Upper lobe of left lung (tissue), 6 donors: ENCODE results near the gene RNF103. TPM values are rescaled to one million over a fixed set of nuclear protein-coding genes. Genes with fewer than 3 reads are reported as not detected.

Experiments used
- ATAC-seq, 2 donors: fragments of 200-7000 bp; cut with Tn5 transposase; one replicate each; pipeline ENCODE4 v1.9.1; 2022; ENCODE audit warnings: mild to moderate bottlenecking in 2 of 2, moderate library complexity in 2 of 2; ENCODE audit not compliant: low FRiP score in 2 of 2
- DNase-seq, 2 donors: peaks; one replicate each; pipeline ENCODE4 v3.0.0-alpha.2; 2019 to 2020
- H3K27ac ChIP-seq, 4 donors: fragments of 200-600 bp; sonication (generic); one replicate each; pipeline ENCODE4 v1.5.1; 2016 to 2019
- H3K27me3 ChIP-seq, 4 donors: fragments of 200-600 bp; sonication (generic); one replicate each; pipeline ENCODE4 v1.5.1; 2017 to 2019
- H3K36me3 ChIP-seq, 4 donors: fragments of 200-600 bp; sonication (generic); one replicate each; pipeline ENCODE4 v1.5.1; 2016 to 2019
- H3K4me1 ChIP-seq, 4 donors: fragments of 200-600 bp; sonication (generic); one replicate each; pipeline ENCODE4 v1.5.1; 2018 to 2019
- H3K4me3 ChIP-seq, 4 donors: fragments of 200-600 bp; sonication (generic); one replicate each; pipeline ENCODE4 v1.5.1; 2017 to 2019; ENCODE audit warnings: mild to moderate bottlenecking in 2 of 4, moderate library complexity in 1 of 4
- H3K9me3 ChIP-seq, 4 donors: fragments of 200-600 bp; sonication (generic); one replicate each; pipeline ENCODE4 v1.5.1; 2018 to 2019
- EP300 ChIP-seq, 4 donors: sonication (generic); formaldehyde crosslinking; IDR thresholded peaks; one replicate each; pipeline ENCODE4 v1.5.1; 2017; ENCODE audit warnings: antibody characterized with exemption in 4 of 4, control low read depth in 2 of 4
- POLR2A ChIP-seq, 4 donors: fragments of 450-650 bp; IDR thresholded peaks; one replicate each; pipeline ENCODE4 v1.5.1; 2016 to 2017; ENCODE audit warnings: antibody characterized with exemption in 4 of 4, mild to moderate bottlenecking in 2 of 4
- POLR2AphosphoS5 ChIP-seq, 2 donors: sonication (generic); formaldehyde crosslinking; IDR thresholded peaks; one replicate each; pipeline ENCODE4 v1.5.1; 2017; ENCODE audit warnings: antibody characterized with exemption in 2 of 2
- WGBS, 2 donors: methylation state at CpG; one replicate each; pipeline ENCODE4 v1.1.5; 2017 to 2018; 5-methylcytosine and 5-hydroxymethylcytosine counted together
- total RNA-seq, 6 donors: library from RNA; depleted of rRNA in 4 of 6; stranded (reverse); fragments of >200 nt in 4 of 6; gene quantifications; one replicate each; pipeline versions ENCODE4 v1.1.0 to v1.2.1, GENCODE V29; 2016 to 2021
- TF ChIP-seq, protein P1 (sequence below), 6 experiments: fragments of 450-650 bp in 4 of 6; fragments of 200-600 bp in 2 of 6; sonication (generic) in 2 of 6; IDR thresholded peaks; one replicate each; pipeline ENCODE4 v1.5.1; 2016 to 2019; ENCODE audit warnings: antibody characterized with exemption in 6 of 6
- donor health status: DM: no; HTN: no; CAD: no; lungs with moderate emphysema.
- donor health status: DM: no; HTN: yes; CAD: no; lungs with severe emphysema.

RNF103 gene
- total RNA-seq, 6 donors from 2014 or later = 13.7 to 48.4 (median 21.3) TPM

DNA sequence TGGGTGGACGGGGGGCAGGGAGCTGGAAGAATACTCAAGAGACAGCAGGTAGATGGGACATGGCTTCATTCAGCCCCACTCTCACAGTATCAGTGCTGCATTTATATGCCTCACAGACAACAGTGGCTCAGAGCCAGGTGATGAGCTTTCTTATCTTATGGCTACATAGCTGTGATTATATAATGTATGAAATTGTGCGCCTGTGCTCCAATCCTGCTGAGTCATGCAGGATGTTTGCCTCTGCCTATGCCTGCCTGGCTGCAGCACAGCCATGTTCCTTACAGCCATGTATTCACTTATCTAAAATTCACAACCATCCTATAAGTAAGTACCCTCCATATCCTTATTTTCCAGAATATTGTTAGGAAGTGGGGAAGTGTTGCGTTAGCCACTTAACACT, 37.7 kb upstream of the RNF103 start:
- Histone ChIP-seq H3K27ac (no peak overlapping the region), H3K4me1 (no peaks in the 10 kb centered on the region), H3K4me3 (no peak overlapping the region), H3K27me3 (no peaks in the 10 kb centered on the region), H3K36me3 (no peaks in the 10 kb centered on the region), H3K9me3 (no peaks in the 10 kb centered on the region)
- ATAC-seq (no peak), DNase-seq (no peak)
- WGBS, 2 donors = 85 to 94% methylated on average over 3 of the region's 3 CpGs
- TF ChIP-seq POLR2A (IDR thresholded peaks at IDR 0.05) (no peak), POLR2AphosphoS5 (IDR thresholded peaks at IDR 0.05) (no peak), EP300 (IDR thresholded peaks at IDR 0.05) (no peak)
- TF ChIP-seq, protein P1, sequence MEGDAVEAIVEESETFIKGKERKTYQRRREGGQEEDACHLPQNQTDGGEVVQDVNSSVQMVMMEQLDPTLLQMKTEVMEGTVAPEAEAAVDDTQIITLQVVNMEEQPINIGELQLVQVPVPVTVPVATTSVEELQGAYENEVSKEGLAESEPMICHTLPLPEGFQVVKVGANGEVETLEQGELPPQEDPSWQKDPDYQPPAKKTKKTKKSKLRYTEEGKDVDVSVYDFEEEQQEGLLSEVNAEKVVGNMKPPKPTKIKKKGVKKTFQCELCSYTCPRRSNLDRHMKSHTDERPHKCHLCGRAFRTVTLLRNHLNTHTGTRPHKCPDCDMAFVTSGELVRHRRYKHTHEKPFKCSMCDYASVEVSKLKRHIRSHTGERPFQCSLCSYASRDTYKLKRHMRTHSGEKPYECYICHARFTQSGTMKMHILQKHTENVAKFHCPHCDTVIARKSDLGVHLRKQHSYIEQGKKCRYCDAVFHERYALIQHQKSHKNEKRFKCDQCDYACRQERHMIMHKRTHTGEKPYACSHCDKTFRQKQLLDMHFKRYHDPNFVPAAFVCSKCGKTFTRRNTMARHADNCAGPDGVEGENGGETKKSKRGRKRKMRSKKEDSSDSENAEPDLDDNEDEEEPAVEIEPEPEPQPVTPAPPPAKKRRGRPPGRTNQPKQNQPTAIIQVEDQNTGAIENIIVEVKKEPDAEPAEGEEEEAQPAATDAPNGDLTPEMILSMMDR (IDR thresholded peaks at IDR 0.05) = no peak

DNA sequence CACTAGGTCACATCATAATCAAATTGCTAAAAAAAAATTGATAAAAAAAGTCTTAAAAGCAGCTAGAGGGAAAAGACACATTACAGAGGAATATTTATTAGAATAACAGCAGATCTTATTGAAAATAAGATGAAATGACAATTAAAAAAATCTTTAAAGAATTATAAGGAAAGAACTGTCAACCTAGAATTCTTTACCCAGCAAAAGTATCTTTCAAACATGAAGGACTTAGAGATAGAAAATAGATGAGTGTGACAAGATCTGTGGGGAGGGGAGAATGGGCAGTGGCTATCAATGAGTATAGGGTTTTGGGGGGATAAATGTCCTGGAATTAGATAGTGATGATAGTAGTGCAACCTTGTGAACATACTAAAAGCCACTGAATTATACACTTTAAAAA, 26.5 kb upstream of the RNF103 start:
- H3K4me3 ChIP-seq = no peak overlapping the region
- H3K27ac ChIP-seq = no peak overlapping the region
- ATAC-seq (no peak), DNase-seq (no peak)
- H3K4me1 ChIP-seq = no peaks in the 10 kb centered on the region
- peaks cover 0 to 15% (median 4%) of the 10 kb centered on the region in 4 donors for H3K9me3 ChIP-seq
- H3K36me3 ChIP-seq = no peaks in the 10 kb centered on the region
- TF ChIP-seq EP300 (IDR thresholded peaks at IDR 0.05) = no peak
- no peak for TF ChIP-seq POLR2A (IDR thresholded peaks at IDR 0.05)
- TF ChIP-seq, protein P1 (IDR thresholded peaks at IDR 0.05) = no peak
- TF ChIP-seq POLR2AphosphoS5 (IDR thresholded peaks at IDR 0.05) = no peak
- no peaks in the 10 kb centered on the region for H3K27me3 ChIP-seq

DNA sequence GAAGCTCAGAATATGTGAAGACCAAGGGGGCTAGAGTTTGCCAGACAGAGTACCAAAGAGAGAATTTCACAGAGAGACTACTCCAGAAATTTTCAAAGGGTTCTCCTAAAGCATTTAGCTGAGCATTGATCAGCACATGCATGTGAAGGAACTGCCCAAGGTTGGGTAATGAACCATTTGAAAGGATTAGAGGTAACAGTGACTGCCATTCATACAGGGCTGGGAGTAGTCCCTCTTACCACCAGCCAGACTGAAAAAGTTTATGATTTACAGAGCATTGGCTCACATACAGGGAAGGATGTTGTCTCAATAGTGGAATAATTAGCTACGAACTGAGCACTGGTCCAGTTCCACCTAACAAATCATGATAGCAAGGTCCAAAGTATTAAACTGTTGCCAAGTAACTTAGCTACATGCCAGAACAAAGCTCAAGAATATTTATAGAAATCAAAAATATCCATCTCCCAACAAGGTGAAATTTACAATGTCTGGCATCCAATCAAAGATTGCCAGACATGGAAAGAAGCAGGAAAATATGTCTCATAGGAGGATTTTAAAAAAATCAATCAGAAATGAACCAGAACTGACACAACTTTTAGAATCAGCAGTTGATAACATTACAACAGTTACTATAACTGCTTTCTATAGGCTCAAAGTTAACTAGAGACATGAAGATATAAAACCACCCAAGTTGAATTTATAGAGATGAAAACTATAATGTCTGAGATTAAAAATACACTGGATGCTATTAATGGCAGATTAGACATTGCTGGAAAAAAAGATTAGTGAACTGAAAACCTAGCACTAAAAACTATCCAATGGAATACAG, 25.7 kb upstream of the RNF103 start:
- TF ChIP-seq POLR2AphosphoS5 (IDR thresholded peaks at IDR 0.05) (no peak), POLR2A (IDR thresholded peaks at IDR 0.05) (no peak), EP300 (IDR thresholded peaks at IDR 0.05) (no peak)
- TF ChIP-seq, protein P1 (IDR thresholded peaks at IDR 0.05) = no peak
- WGBS, 2 donors = 64 to 95% methylated on average over 1 of the region's 1 CpG
- H3K9me3 ChIP-seq = peaks cover 0 to 15% (median 4%) of the 10 kb centered on the region in 4 donors
- no peak overlapping the region for H3K4me3 ChIP-seq
- H3K27me3 ChIP-seq = no peaks in the 10 kb centered on the region
- ATAC-seq = no peak
- H3K27ac ChIP-seq = no peak overlapping the region
- no peak for DNase-seq
- H3K4me1 ChIP-seq = no peaks in the 10 kb centered on the region
- no peaks in the 10 kb centered on the region for H3K36me3 ChIP-seq

DNA sequence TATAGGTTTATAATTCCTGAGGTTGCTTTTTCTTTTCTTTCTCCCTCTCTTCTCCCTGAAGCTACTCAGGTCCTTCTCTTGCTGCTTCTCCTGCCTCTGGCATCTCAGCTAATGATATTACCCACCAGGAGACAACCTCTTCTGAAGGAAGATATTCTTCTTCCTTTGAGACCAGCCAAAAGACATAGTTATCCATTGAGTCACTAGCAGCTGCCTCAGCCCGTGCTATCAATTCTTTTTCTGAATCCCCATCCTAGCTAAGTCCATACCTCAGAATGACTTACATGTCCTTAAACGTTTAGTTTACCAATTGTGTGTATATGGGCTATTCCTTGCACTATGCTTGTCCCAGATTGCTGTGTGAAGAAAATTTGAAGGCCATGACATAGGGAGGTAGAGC, 25.0 kb upstream of the RNF103 start:
- H3K27ac ChIP-seq = no peak overlapping the region
- no peak for ATAC-seq
- 62 to 68% methylated on average over 2 of the region's 2 CpGs for WGBS, 2 donors

More for the DNA sequence above, 25.0 kb upstream of the RNF103 start:
- no peaks in the 10 kb centered on the region for H3K36me3 ChIP-seq
- no peaks in the 10 kb centered on the region for H3K4me1 ChIP-seq
- no peak for DNase-seq
- no peaks in the 10 kb centered on the region for H3K27me3 ChIP-seq
- peaks cover 0 to 15% (median 4%) of the 10 kb centered on the region in 4 donors for H3K9me3 ChIP-seq
- TF ChIP-seq EP300 (IDR thresholded peaks at IDR 0.05) (no peak), POLR2A (IDR thresholded peaks at IDR 0.05) (no peak), POLR2AphosphoS5 (IDR thresholded peaks at IDR 0.05) (no peak)
- TF ChIP-seq, protein P1 (IDR thresholded peaks at IDR 0.05) = no peak
- no peak overlapping the region for H3K4me3 ChIP-seq
